ENCODE results near the gene C1orf159. TPM values are rescaled to one million over a fixed set of nuclear protein-coding genes. Genes with fewer than 3 reads are reported as not detected.

Gene C1orf159
- total and polyA plus RNA-seq, 9 of the 15 experiments (the other 6 are each of a cell fraction or from before 2014, with no cell fraction given): 0.28 to 54.9 (median 10.6) TPM

- TF ChIP-seq IRF9 (tag; IDR thresholded peaks at IDR 0.05) (no peak), RBM22 (IDR thresholded peaks at IDR 0.05; ENCODE audit: low read depth, low read length, poor library complexity, severe bottlenecking) (no peak), NKRF (IDR thresholded peaks at IDR 0.05; ENCODE audit: borderline replicate concordance) (0 out of 2 replicates have a peak, but pooled peaks have one; percentile 27), ASH1L (IDR thresholded peaks at IDR 0.05; ENCODE audit: borderline replicate concordance, low read depth, partially characterized antibody) (no peak), PHB (CRISPR knock-in tag; IDR thresholded peaks at IDR 0.05) (peak; percentile 43; the same call in 1 of the 2 replicates), CLOCK (CRISPR knock-in tag; IDR thresholded peaks at IDR 0.05; ENCODE audit: borderline replicate concordance) (no peak), PML (IDR thresholded peaks at IDR 0.05; ENCODE audit: low read length) (no peak), YBX1 (IDR thresholded peaks at IDR 0.05) (no peak), FOXK2 (conservative IDR thresholded peaks at IDR 0.05 in 1 of 2, IDR thresholded peaks at IDR 0.05 in 1 of 2; ENCODE audit: low read depth in 2 of 2) (no peak), PRPF4 (IDR thresholded peaks at IDR 0.05; ENCODE audit: insufficient read depth, low read depth, low read length, poor library complexity, severe bottlenecking) (no peak), THRAP3 (IDR thresholded peaks at IDR 0.05; ENCODE audit: borderline replicate concordance) (no peak), SMARCA5 (IDR thresholded peaks at IDR 0.05) (no peak), MYC (IDR thresholded peaks at IDR 0.05; ENCODE audit: low read depth, low read length) (no peak), MYC (CRISPR knock-in tag; IDR thresholded peaks at IDR 0.05; ENCODE audit: borderline replicate concordance, low read depth) (peak; percentile 65; the same call in 1 of the 2 replicates), ZBTB8A (IDR thresholded peaks at IDR 0.05; ENCODE audit: partially characterized antibody) (no peak), JUN (IDR thresholded peaks at IDR 0.05; ENCODE audit: borderline replicate concordance, low read depth, low read length) (no peak), JUN (CRISPR knock-in tag; IDR thresholded peaks at IDR 0.05; ENCODE audit: borderline replicate concordance) (no peak), ZBTB33 (CRISPR knock-in tag; IDR thresholded peaks at IDR 0.05) (no peak), KDM1A (IDR thresholded peaks at IDR 0.05) (no peak), CHD4 (IDR thresholded peaks at IDR 0.05; ENCODE audit: insufficient read depth, insufficient replicate concordance, low read depth, low read length, poor library complexity, severe bottlenecking) (no peak), ZNF384 (IDR thresholded peaks at IDR 0.05; ENCODE audit: low read depth, low read length) (no peak), ZNF780A (CRISPR knock-in tag; IDR thresholded peaks at IDR 0.05) (no peak)
These were observed 56.9 kb downstream of the C1orf159 start (continued) for GRCh38 chr1:1058921-1059493.
